ENCODE data around the gene DPY19L3. TPM values are rescaled to one million over a fixed set of nuclear protein-coding genes. Genes with fewer than 3 reads are reported as not detected.
"Not testable (repeated sequence)": the region's sequence is repeated elsewhere in the genome, so short reads cannot be mapped to it uniquely, and the experiment has no call there.

The DPY19L3 gene
- polyA plus RNA-seq (ENCODE audit: insufficient read length), result 21.7 TPM

- DNase-seq, result peak; percentile 97
Measured at GRCh38 chr19:32405431-32406160, at the start of gene DPY19L3. TSS of gene DPY19L3 (plus strand) at chr19:32405770. CDS start at chr19:32408254, 2,484 bp downstream.

- no peak for DNase-seq
Measured at GRCh38 chr19:32357720-32358119, 47.9 kb upstream of the DPY19L3 start.

GRCh38 chr19:32358321-32358720 lies 47.2 kb upstream of the DPY19L3 start:
- no peak for DNase-seq

- no peak for DNase-seq
Measured at GRCh38 chr19:32359581-32359980, 46.0 kb upstream of the DPY19L3 start.

GRCh38 chr19:32361574-32362317 lies 43.8 kb upstream of the DPY19L3 start:
- DNase-seq, result no peak

- DNase-seq, result no peak
Measured at GRCh38 chr19:32362318-32362691, 43.3 kb upstream of the DPY19L3 start.

- no peak for DNase-seq
Measured at GRCh38 chr19:32363175-32363574, 42.4 kb upstream of the DPY19L3 start.

- no peak for DNase-seq
Measured at GRCh38 chr19:32363632-32364031, 41.9 kb upstream of the DPY19L3 start.

GRCh38 chr19:32364040-32364439 lies 41.5 kb upstream of the DPY19L3 start:
- no peak for DNase-seq

GRCh38 chr19:32367063-32367462 lies 38.5 kb upstream of the DPY19L3 start:
- DNase-seq, result no peak

GRCh38 chr19:32367948-32368536 lies 37.5 kb upstream of the DPY19L3 start:
- no peak for DNase-seq

- no peak for DNase-seq
Measured at GRCh38 chr19:32368787-32369186, 36.8 kb upstream of the DPY19L3 start.

GRCh38 chr19:32372726-32373517 lies 32.6 kb upstream of the DPY19L3 start:
- DNase-seq, result no peak

- no peak for DNase-seq
Measured at GRCh38 chr19:32373585-32374295, 31.8 kb upstream of the DPY19L3 start.

- not testable (repeated sequence) for DNase-seq
Measured at GRCh38 chr19:32374362-32374761, 31.2 kb upstream of the DPY19L3 start.

GRCh38 chr19:32377088-32377487 lies 28.5 kb upstream of the DPY19L3 start:
- not testable (repeated sequence) for DNase-seq

GRCh38 chr19:32380269-32380668 lies 25.3 kb upstream of the DPY19L3 start:
- no peak for DNase-seq

GRCh38 chr19:32387701-32388392 lies 17.7 kb upstream of the DPY19L3 start:
- DNase-seq, result no peak

- no peak for DNase-seq
Measured at GRCh38 chr19:32388393-32388855, 17.1 kb upstream of the DPY19L3 start.

- DNase-seq, result no peak
Measured at GRCh38 chr19:32392901-32393300, 12.7 kb upstream of the DPY19L3 start.

GRCh38 chr19:32396046-32396652 lies 9.4 kb upstream of the DPY19L3 start:
- DNase-seq, result no peak

Data from hindlimb muscle (tissue), 1 donor.